Ishikawa (cell line): ENCODE measurements around the gene TOR3A.

Source experiments
- CEBPB ChIP-seq: IDR thresholded peaks from 2 replicates; pipeline ENCODE4 v1.6.1; 2012
- CREB1 ChIP-seq: IDR thresholded peaks from 2 replicates; pipeline ENCODE4 v1.6.1; 2012; ENCODE audit warnings: low read depth
- EGR1 ChIP-seq: IDR thresholded peaks from 2 replicates; pipeline ENCODE4 v1.6.1; 2012
- EP300 ChIP-seq: IDR thresholded peaks from 2 replicates; pipeline ENCODE4 v1.6.1; 2012; ENCODE audit warnings: borderline replicate concordance
- FOXM1 ChIP-seq: IDR thresholded peaks from 2 replicates; pipeline ENCODE4 v1.6.1; 2012; ENCODE audit warnings: low read depth, borderline replicate concordance
- NFIC ChIP-seq: IDR thresholded peaks from 2 replicates; pipeline ENCODE4 v1.6.1; 2012
- RAD21 ChIP-seq: IDR thresholded peaks from 2 replicates; pipeline ENCODE4 v1.6.1; 2012; ENCODE audit warnings: low read depth
- TAF1 ChIP-seq: IDR thresholded peaks from 2 replicates; pipeline ENCODE4 v1.6.1; 2012; ENCODE audit warnings: low read depth, mild to moderate bottlenecking
- TEAD4 ChIP-seq: IDR thresholded peaks from 2 replicates; pipeline ENCODE4 v1.6.1; 2012
- YY1 ChIP-seq: IDR thresholded peaks from 2 replicates; pipeline ENCODE4 v1.6.1; 2012; ENCODE audit warnings: low read depth
- ZBTB7A ChIP-seq: IDR thresholded peaks from 2 replicates; pipeline ENCODE4 v1.6.1; 2012; ENCODE audit warnings: low read depth
- TF ChIP-seq, protein P1 (sequence below): IDR thresholded peaks from 2 replicates; pipeline ENCODE4 v1.6.1; 2012
- TF ChIP-seq, protein P2 (sequence below): IDR thresholded peaks from 2 replicates; pipeline ENCODE4 v1.6.1; 2012; ENCODE audit warnings: low read depth, mild to moderate bottlenecking
- TF ChIP-seq, protein P3 (sequence below): IDR thresholded peaks from 2 replicates; pipeline ENCODE4 v1.6.1; 2012

DNA sequence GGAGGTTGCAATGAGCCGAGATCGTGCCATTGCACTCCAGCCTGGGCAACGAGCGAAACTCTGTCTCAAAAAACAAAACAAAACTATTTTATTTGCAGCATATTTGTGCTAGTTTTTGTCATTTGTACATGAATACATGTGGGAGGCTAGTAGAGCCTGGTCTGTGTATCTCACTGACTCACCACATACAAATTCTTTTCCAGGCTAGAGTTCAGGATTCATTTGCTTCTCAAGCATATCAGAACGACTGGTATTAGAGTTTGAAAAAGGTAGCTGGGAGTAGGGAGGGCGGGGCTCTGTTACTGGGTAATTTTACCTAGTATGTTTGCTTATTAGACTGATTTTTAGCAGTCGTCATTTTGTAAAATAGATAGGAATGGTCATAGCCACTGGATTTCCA, 4.5 kb upstream of the TOR3A start:
- TF ChIP-seq YY1 (no peak), RAD21 (no peak), CREB1 (no peak), EP300 (no peak), TEAD4 (no peak), FOXM1 (no peak), TAF1 (no peak), NFIC (no peak), ZBTB7A (no peak), CEBPB (no peak), EGR1 (no peak)
- TF ChIP-seq, protein P1, sequence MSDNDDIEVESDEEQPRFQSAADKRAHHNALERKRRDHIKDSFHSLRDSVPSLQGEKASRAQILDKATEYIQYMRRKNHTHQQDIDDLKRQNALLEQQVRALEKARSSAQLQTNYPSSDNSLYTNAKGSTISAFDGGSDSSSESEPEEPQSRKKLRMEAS: no peak
- TF ChIP-seq, protein P2, sequence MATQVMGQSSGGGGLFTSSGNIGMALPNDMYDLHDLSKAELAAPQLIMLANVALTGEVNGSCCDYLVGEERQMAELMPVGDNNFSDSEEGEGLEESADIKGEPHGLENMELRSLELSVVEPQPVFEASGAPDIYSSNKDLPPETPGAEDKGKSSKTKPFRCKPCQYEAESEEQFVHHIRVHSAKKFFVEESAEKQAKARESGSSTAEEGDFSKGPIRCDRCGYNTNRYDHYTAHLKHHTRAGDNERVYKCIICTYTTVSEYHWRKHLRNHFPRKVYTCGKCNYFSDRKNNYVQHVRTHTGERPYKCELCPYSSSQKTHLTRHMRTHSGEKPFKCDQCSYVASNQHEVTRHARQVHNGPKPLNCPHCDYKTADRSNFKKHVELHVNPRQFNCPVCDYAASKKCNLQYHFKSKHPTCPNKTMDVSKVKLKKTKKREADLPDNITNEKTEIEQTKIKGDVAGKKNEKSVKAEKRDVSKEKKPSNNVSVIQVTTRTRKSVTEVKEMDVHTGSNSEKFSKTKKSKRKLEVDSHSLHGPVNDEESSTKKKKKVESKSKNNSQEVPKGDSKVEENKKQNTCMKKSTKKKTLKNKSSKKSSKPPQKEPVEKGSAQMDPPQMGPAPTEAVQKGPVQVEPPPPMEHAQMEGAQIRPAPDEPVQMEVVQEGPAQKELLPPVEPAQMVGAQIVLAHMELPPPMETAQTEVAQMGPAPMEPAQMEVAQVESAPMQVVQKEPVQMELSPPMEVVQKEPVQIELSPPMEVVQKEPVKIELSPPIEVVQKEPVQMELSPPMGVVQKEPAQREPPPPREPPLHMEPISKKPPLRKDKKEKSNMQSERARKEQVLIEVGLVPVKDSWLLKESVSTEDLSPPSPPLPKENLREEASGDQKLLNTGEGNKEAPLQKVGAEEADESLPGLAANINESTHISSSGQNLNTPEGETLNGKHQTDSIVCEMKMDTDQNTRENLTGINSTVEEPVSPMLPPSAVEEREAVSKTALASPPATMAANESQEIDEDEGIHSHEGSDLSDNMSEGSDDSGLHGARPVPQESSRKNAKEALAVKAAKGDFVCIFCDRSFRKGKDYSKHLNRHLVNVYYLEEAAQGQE: no peak
- TF ChIP-seq, protein P3, sequence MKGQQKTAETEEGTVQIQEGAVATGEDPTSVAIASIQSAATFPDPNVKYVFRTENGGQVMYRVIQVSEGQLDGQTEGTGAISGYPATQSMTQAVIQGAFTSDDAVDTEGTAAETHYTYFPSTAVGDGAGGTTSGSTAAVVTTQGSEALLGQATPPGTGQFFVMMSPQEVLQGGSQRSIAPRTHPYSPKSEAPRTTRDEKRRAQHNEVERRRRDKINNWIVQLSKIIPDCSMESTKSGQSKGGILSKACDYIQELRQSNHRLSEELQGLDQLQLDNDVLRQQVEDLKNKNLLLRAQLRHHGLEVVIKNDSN: no peak
